Testis (tissue), 2 donors: ENCODE data around the gene ALS2CL.

Source experiments
- CTCF ChIP-seq, 3 experiments: fragments of 450-650 bp in 2 of 3; fragments of 200-600 bp in 1 of 3; sonication (generic) in 1 of 3; IDR thresholded peaks; one replicate each; pipeline ENCODE4 v1.5.1; 2016 to 2019; ENCODE audit warnings: antibody characterized with exemption in 3 of 3, mild to moderate bottlenecking in 2 of 3, moderate library complexity in 1 of 3
- POLR2A ChIP-seq: fragments of 450-650 bp; IDR thresholded peaks from one replicate; pipeline ENCODE4 v1.6.1; 2017; ENCODE audit warnings: antibody characterized with exemption, mild to moderate bottlenecking, moderate library complexity

DNA sequence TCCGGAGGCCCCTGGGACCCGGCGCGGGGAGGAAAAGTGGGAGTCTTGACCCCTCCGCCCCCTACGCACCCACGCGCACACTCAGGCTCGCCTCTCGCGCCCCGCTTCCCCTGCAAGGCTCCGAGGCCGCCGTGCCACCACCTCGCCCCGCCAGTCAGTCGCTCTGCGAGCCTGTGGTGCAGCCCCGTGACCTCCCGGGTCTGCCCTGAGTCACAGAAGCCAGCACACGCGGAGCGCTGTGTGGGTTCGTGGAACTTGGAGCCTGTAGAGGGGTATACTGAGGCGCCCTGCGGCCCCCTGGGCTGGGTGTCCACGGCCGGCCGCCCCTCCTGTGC lies 380 bp upstream of the ALS2CL start:
- no peak for TF ChIP-seq CTCF (IDR thresholded peaks at IDR 0.05)
- TF ChIP-seq POLR2A: no peak
